ENCODE measurements around the gene LSP1. TPM values are rescaled to one million over a fixed set of nuclear protein-coding genes. Genes with fewer than 3 reads are reported as not detected.

The LSP1 gene
- total RNA-seq, 1 experiment from 2014 or later, result not detected

DNA sequence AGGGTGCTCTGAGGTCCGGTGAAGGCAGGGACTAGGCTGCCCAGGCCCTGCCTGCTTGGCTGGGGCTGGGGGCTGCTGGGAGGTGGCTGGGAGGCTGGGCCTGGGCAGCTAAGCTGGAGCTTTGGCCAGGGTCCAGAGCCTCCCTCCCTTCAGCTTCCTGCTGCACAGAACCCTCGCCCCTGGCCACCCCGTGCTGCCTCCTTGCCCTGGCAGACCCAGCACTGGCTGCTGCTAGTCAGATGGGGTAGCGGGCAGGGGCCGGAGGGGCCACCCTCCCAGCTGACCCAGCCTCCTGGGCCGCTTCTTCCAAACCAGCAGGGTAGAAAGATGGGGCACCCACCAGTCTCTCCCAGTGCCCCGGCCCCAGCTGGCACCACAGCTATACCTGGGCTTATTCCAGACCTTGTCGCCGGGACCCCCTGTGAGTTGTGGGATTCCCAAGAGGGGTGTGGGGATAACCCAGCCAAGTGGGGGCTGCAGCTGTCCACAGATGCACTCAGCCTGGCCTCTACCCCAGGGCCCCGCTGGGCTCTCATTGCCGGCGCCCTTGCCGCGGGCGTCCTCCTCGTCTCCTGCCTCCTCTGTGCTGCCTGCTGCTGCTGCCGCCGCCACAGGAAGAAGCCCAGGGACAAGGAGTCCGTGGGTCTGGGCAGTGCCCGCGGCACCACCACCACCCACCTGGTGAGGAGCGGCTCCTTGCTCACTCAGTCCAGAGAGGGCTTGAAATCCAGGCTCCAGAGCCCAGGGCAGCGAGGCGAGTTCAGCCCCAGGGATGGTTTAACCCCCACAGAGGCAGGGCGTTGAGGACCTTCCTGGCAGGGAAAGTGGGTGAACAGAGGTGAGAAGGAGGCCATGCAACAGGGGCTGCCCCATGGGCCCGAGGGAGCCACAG, 17.9 kb upstream of the LSP1 start, which contains the start of gene SYT8:
SYT8 (plus strand) TSS at position 212 of the 892 bp plus-strand sequence; CDS start at position 328, 116 bp downstream.
- ChIA-PET POLR2A (ENCODE audit: low non-redundant PET) (no interaction called here), CTCF (interaction anchor here (2.6 to 4.3 kb wide), 3 partner anchors 141 to 316 kb away, joined by 7 to 101 read pairs (median 21); no protein-coding TSS in a partner anchor)
- no peak within 1 kb of the TSS for H3K4me3 ChIP-seq (ENCODE audit: low read depth, low read length, poor library complexity, severe bottlenecking)
- H3K27me3 ChIP-seq (replicated peaks; ENCODE audit: insufficient read depth, low read depth, low read length, poor library complexity), result peaks cover 8% of the 10 kb centered on the region
- DNase-seq (ENCODE audit: low spot score), result no peak
- no peaks in the 10 kb centered on the region for H3K36me3 ChIP-seq (ENCODE audit: insufficient read depth, low read length, poor library complexity, severe bottlenecking)
- H3K27ac ChIP-seq (ENCODE audit: low read depth, low read length, poor library complexity, severe bottlenecking), result no peak within 1 kb of the TSS
- no peak for TF ChIP-seq EZH2 (IDR thresholded peaks at IDR 0.05; ENCODE audit: borderline replicate concordance, low read depth, low read length, poor library complexity, severe bottlenecking)
- TF ChIP-seq, protein P1, sequence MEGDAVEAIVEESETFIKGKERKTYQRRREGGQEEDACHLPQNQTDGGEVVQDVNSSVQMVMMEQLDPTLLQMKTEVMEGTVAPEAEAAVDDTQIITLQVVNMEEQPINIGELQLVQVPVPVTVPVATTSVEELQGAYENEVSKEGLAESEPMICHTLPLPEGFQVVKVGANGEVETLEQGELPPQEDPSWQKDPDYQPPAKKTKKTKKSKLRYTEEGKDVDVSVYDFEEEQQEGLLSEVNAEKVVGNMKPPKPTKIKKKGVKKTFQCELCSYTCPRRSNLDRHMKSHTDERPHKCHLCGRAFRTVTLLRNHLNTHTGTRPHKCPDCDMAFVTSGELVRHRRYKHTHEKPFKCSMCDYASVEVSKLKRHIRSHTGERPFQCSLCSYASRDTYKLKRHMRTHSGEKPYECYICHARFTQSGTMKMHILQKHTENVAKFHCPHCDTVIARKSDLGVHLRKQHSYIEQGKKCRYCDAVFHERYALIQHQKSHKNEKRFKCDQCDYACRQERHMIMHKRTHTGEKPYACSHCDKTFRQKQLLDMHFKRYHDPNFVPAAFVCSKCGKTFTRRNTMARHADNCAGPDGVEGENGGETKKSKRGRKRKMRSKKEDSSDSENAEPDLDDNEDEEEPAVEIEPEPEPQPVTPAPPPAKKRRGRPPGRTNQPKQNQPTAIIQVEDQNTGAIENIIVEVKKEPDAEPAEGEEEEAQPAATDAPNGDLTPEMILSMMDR (conservative IDR thresholded peaks at IDR 0.05; ENCODE audit: low read depth, low read length), result no peak
- no peaks in the 10 kb centered on the region for H3K9me3 ChIP-seq (ENCODE audit: low read depth, low read length, poor library complexity, severe bottlenecking)
- BruUV-seq (replicated peaks), result no TSS peak
- H3K4me1 ChIP-seq (ENCODE audit: insufficient read depth, low read length, poor library complexity, severe bottlenecking), result no peaks in the 10 kb centered on the region
- intact Hi-C loops (cut with micrococcal nuclease; ENCODE audit: unreplicated experiment), result loop anchor here (5.0 kb wide), 1 partner anchor 288 kb away; no protein-coding TSS in a partner anchor

DNA sequence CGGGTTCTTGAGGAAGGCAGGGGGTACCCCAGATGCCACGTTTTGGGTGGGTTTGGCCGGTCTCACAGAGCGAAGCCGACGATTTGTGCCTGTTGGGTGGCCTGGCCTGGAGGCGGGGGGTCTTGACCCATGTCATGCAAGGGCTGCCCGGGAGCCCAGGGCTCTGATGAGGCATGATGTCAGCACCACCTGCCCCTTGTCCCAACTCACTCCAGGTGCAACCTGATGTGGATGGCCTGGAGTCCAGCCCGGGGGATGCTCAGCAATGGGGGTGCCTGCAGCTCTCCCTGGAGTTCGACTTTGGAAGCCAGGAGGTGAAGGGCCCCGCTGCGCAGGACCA, 17.2 kb upstream of the LSP1 start:
- H3K36me3 ChIP-seq (ENCODE audit: insufficient read depth, low read length, poor library complexity, severe bottlenecking), result no peaks in the 10 kb centered on the region
- no TSS peak for BruUV-seq (replicated peaks)
- H3K27ac ChIP-seq (ENCODE audit: low read depth, low read length, poor library complexity, severe bottlenecking), result no peak overlapping the region
- no peaks in the 10 kb centered on the region for H3K9me3 ChIP-seq (ENCODE audit: low read depth, low read length, poor library complexity, severe bottlenecking)
- TF ChIP-seq EZH2 (IDR thresholded peaks at IDR 0.05; ENCODE audit: borderline replicate concordance, low read depth, low read length, poor library complexity, severe bottlenecking), result no peak
- TF ChIP-seq, protein P1 (conservative IDR thresholded peaks at IDR 0.05; ENCODE audit: low read depth, low read length), result no peak
- intact Hi-C loops (cut with micrococcal nuclease; ENCODE audit: unreplicated experiment), result loop anchor here (2.0 kb wide), 1 partner anchor 315 kb away; no protein-coding TSS in a partner anchor
- DNase-seq (ENCODE audit: low spot score), result no peak
- H3K27me3 ChIP-seq (replicated peaks; ENCODE audit: insufficient read depth, low read depth, low read length, poor library complexity), result peaks cover 3% of the 10 kb centered on the region
- no peaks in the 10 kb centered on the region for H3K4me1 ChIP-seq (ENCODE audit: insufficient read depth, low read length, poor library complexity, severe bottlenecking)
- ChIA-PET CTCF (interaction anchor here (2.6 kb wide), 1 partner anchor 316 kb away, joined by 7 read pairs; no protein-coding TSS in a partner anchor), POLR2A (ENCODE audit: low non-redundant PET) (no interaction called here)
- no peak overlapping the region for H3K4me3 ChIP-seq (ENCODE audit: low read depth, low read length, poor library complexity, severe bottlenecking)

DNA sequence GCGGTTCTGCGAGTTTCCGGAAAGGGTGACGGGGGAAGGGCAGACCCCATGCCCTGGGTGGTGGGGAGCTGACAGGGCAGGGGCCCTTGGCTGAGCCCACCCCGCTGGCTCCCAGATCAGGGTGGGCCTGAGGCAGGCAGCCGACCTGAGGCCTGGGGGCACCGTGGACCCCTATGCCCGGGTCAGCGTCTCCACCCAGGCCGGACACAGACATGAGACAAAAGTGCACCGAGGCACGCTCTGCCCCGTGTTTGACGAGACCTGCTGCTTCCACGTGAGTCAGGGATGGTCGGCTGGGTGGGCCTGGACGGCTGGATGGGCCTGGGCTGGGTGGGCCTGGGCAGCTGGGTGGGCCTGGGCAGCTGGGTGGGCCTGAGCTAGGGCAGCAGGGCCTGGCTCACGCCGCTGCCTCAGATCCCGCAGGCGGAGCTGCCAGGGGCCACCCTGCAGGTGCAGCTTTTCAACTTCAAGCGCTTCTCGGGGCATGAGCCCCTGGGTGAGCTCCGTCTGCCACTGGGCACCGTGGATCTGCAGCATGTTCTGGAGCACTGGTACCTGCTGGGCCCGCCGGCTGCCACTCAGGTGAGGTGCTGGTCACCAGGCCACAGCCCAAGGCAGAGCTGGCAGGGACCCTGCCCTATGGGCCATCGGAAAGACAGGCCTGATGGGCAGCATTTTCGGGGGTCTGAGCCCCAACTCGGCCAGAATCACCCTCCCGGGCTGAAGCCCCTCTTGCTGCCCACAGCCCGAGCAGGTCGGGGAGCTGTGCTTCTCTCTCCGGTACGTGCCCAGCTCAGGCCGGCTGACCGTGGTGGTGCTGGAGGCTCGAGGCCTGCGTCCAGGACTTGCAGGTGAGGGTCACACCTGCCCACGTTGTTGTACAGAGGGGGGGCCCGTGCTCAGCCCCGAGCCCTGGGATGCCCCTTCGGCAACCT, 16.6 kb upstream of the LSP1 start:
- no peak for TF ChIP-seq EZH2 (IDR thresholded peaks at IDR 0.05; ENCODE audit: borderline replicate concordance, low read depth, low read length, poor library complexity, severe bottlenecking)
- H3K36me3 ChIP-seq (ENCODE audit: insufficient read depth, low read length, poor library complexity, severe bottlenecking), result no peaks in the 10 kb centered on the region
- no peaks in the 10 kb centered on the region for H3K4me1 ChIP-seq (ENCODE audit: insufficient read depth, low read length, poor library complexity, severe bottlenecking)
- intact Hi-C loops (cut with micrococcal nuclease; ENCODE audit: unreplicated experiment), result loop anchor here (2.0 kb wide), 1 partner anchor 315 kb away; no protein-coding TSS in a partner anchor
- POLR2A ChIA-PET (ENCODE audit: low non-redundant PET), result no interaction called here
- CTCF ChIA-PET, result interaction anchor here (2.6 kb wide), 1 partner anchor 315 kb away, joined by 7 read pairs; no protein-coding TSS in a partner anchor
- no peak for DNase-seq (ENCODE audit: low spot score)
- H3K4me3 ChIP-seq (ENCODE audit: low read depth, low read length, poor library complexity, severe bottlenecking), result no peak overlapping the region
- no TSS peak for BruUV-seq (replicated peaks)
- H3K9me3 ChIP-seq (ENCODE audit: low read depth, low read length, poor library complexity, severe bottlenecking), result no peaks in the 10 kb centered on the region
- H3K27ac ChIP-seq (ENCODE audit: low read depth, low read length, poor library complexity, severe bottlenecking), result no peak overlapping the region
- H3K27me3 ChIP-seq (replicated peaks; ENCODE audit: insufficient read depth, low read depth, low read length, poor library complexity), result no peaks in the 10 kb centered on the region

Data from A673 (cell line).